Fibroblast of lung (primary cell): ENCODE measurements around the gene HS3ST3B1. TPM values are rescaled to one million over a fixed set of nuclear protein-coding genes. Genes with fewer than 3 reads are reported as not detected.

Source experiments
- DNase-seq, 2 donors: peaks; one replicate each; pipeline versions ENCODE4 v3.0.0 to v3.0.0-alpha.2; 2010; ENCODE audit warnings: low read depth in 2 of 2
- H2AFZ ChIP-seq: 2 replicates; pipeline ENCODE4 v1.5.1; 2012; ENCODE audit warnings: low read length, control low read depth, inconsistent platforms
- H3K27ac ChIP-seq: 2 replicates; pipeline ENCODE4 v1.5.1; 2011; ENCODE audit warnings: low read length, control low read depth; ENCODE audit not compliant: insufficient read depth
- H3K27me3 ChIP-seq: 2 replicates; pipeline ENCODE4 v1.5.1; 2011; ENCODE audit warnings: mild to moderate bottlenecking, low read length; ENCODE audit not compliant: control insufficient read depth, insufficient read depth
- H3K36me3 ChIP-seq: 2 replicates; pipeline ENCODE4 v1.5.1; 2011; ENCODE audit warnings: low read length; ENCODE audit not compliant: control insufficient read depth, insufficient read depth
- H3K4me1 ChIP-seq: 2 replicates; pipeline ENCODE4 v1.5.1; 2011; ENCODE audit warnings: low read length; ENCODE audit not compliant: control insufficient read depth, insufficient read depth; ENCODE audit errors: extremely low read depth
- H3K4me2 ChIP-seq: 2 replicates; pipeline ENCODE4 v1.5.1; 2011; ENCODE audit warnings: low read length, control low read depth; ENCODE audit not compliant: insufficient read depth; ENCODE audit errors: extremely low read depth
- H3K4me3 ChIP-seq, 4 experiments: fragments of 200-600 bp in 1 of 4; sonication (generic) in 1 of 4; replicated peaks in 1 of 4; 2 replicates each; pipeline ENCODE4 v1.5.1; 2011 to 2016; ENCODE audit warnings: low read length in 4 of 4, low read depth in 3 of 4, mild to moderate bottlenecking in 3 of 4, control low read depth in 2 of 4, inconsistent platforms in 1 of 4, mixed read lengths in 1 of 4; ENCODE audit not compliant: insufficient read depth in 1 of 4; ENCODE audit errors: control extremely low read depth in 1 of 4
- H3K79me2 ChIP-seq: 2 replicates; pipeline ENCODE4 v1.5.1; 2012; ENCODE audit warnings: mild to moderate bottlenecking, low read length, inconsistent platforms; ENCODE audit not compliant: control insufficient read depth, insufficient read depth
- H3K9ac ChIP-seq: 2 replicates; pipeline ENCODE4 v1.5.1; 2011; ENCODE audit warnings: mild to moderate bottlenecking, low read length, control low read depth; ENCODE audit not compliant: insufficient read depth
- H3K9me3 ChIP-seq: 2 replicates; pipeline ENCODE4 v1.5.1; 2012; ENCODE audit warnings: low read depth, low read length; ENCODE audit not compliant: control insufficient read depth, insufficient read depth
- H4K20me1 ChIP-seq: 2 replicates; pipeline ENCODE4 v1.5.1; 2011; ENCODE audit warnings: low read length; ENCODE audit not compliant: control insufficient read depth, insufficient read depth; ENCODE audit errors: extremely low read depth
- EZH2 ChIP-seq: IDR thresholded peaks from 2 replicates; pipeline ENCODE4 v1.5.1; 2012; ENCODE audit warnings: low read length, control low read depth, mild to moderate bottlenecking; ENCODE audit errors: missing control alignments
- polyA plus RNA-seq, 2 donors: library from polyadenylated mRNA; depleted of rRNA in 1 of 2; stranded (reverse) in 1 of 2; unstranded in 1 of 2; fragments of >200 nt; gene quantifications; 2 replicates each; pipeline ENCODE4 v1.2.1, GENCODE V29; 2011 to 2012; ENCODE audit warnings: missing spikeins in 1 of 2
- total RNA-seq: library from RNA; depleted of rRNA; stranded (reverse); fragments of >200 nt; gene quantifications from 2 replicates; pipeline ENCODE4 v1.2.1, GENCODE V29; 2014
- TF ChIP-seq, protein P1 (sequence below), 2 donors: IDR thresholded peaks in 1 of 2; conservative IDR thresholded peaks in 1 of 2; 1 replicate in 1 of 2; 2 replicates in 1 of 2; pipeline ENCODE4 v1.5.1; 2011 to 2012; ENCODE audit warnings: low read length in 2 of 2, control low read depth in 1 of 2, inconsistent platforms in 1 of 2, low read depth in 1 of 2, mild to moderate bottlenecking in 1 of 2

HS3ST3B1 gene
- total and polyA plus RNA-seq, 2 donors (not counting 1 experiment from before 2014, with no cell fraction given), result 3.4 to 17.2 TPM

DNA sequence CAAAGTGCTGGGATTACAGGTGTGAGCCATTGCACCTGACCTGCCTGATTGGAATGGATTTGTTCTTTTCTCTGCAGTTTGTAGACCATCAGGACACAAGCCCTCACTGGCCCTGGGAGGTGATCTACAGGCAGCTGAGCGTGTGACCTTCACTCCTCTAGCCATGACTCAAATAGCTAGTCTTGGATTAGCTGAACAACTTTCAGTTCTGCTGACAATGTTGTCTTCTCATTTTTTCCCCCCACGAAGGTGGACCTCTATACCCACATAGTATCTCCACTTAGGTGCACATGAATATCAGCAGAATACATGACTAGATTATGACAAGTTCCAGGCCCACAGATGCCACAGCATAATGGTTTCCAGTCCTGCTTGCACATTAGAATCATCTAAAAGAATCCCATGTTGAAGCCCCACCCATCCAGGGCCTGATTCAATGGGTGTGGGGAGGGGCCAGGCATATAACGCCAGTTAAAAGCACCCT is 36.8 kb downstream of the HS3ST3B1 start:
- Histone ChIP-seq H3K9ac (no peak overlapping the region), H4K20me1 (no peaks in the 10 kb centered on the region), H3K4me1 (no peaks in the 10 kb centered on the region), H3K79me2 (peaks cover 26% of the 10 kb centered on the region), H3K4me3 (no peak overlapping the region), H3K36me3 (peaks cover 2% of the 10 kb centered on the region), H3K27ac (no peak overlapping the region), H2AFZ (no peak overlapping the region), H3K27me3 (no peaks in the 10 kb centered on the region), H3K9me3 (no peaks in the 10 kb centered on the region), H3K4me2 (no peak overlapping the region)
- TF ChIP-seq EZH2, result no peak
- TF ChIP-seq, protein P1, sequence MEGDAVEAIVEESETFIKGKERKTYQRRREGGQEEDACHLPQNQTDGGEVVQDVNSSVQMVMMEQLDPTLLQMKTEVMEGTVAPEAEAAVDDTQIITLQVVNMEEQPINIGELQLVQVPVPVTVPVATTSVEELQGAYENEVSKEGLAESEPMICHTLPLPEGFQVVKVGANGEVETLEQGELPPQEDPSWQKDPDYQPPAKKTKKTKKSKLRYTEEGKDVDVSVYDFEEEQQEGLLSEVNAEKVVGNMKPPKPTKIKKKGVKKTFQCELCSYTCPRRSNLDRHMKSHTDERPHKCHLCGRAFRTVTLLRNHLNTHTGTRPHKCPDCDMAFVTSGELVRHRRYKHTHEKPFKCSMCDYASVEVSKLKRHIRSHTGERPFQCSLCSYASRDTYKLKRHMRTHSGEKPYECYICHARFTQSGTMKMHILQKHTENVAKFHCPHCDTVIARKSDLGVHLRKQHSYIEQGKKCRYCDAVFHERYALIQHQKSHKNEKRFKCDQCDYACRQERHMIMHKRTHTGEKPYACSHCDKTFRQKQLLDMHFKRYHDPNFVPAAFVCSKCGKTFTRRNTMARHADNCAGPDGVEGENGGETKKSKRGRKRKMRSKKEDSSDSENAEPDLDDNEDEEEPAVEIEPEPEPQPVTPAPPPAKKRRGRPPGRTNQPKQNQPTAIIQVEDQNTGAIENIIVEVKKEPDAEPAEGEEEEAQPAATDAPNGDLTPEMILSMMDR (conservative IDR thresholded peaks at IDR 0.05 in 1 of 2, IDR thresholded peaks at IDR 0.05 in 1 of 2; ENCODE audit: low read depth in 1 of 2, low read length in 2 of 2), result no peak
- DNase-seq, result no peak

DNA sequence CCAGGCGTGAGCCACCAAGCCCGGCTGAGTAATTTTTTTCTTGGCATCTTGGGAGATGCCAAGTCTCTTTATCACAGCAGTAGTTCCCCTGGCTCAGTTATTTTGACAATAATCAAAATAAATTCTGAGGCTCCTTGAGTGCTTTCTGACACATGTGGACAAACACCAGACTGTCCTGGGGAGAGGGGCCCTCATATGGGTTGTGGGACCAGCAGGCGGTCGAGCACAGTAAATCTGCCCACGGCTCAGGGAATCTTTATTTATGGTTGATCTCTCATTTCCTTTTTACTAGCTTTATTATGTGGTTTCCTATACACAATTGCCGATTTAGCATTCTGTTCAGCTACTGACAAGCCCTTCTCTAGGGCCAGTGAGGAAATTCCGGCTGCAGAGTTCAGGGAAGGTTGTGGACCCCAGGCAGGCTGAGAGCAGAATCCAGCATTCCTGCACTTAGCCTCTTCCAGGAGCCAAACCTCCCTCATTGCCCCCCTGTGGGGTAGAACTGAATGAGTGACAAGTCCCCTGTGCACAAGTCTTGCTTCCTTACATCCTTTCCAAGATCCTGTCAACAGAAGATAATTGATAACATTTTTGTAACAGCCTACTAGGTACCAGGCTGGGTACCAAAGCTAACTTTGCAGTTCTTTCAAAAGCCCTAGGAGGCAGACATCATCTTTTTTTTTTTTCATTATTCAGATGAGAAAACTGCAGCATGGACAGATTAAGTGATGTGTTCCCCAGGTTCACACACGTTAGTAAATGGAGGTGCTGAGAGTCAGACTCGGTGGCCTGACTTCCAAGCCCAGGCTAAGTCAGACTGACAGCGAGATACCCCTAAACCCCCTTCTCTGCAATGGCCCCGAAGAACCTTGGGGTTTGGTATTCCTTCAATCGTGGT is 40.2 kb downstream of the HS3ST3B1 start:
- Histone ChIP-seq H3K9me3 (no peaks in the 10 kb centered on the region), H3K36me3 (peaks cover 3% of the 10 kb centered on the region), H3K4me1 (no peaks in the 10 kb centered on the region), H2AFZ (no peak overlapping the region), H3K79me2 (peaks cover 22% of the 10 kb centered on the region), H3K9ac (no peak overlapping the region), H3K4me3 (no peak overlapping the region), H3K4me2 (no peak overlapping the region), H3K27me3 (no peaks in the 10 kb centered on the region), H3K27ac (no peak overlapping the region), H4K20me1 (no peaks in the 10 kb centered on the region)
- TF ChIP-seq EZH2, result no peak
- TF ChIP-seq, protein P1 (conservative IDR thresholded peaks at IDR 0.05 in 1 of 2, IDR thresholded peaks at IDR 0.05 in 1 of 2; ENCODE audit: low read depth in 1 of 2, low read length in 2 of 2), result no peak
- peak in 1 of 2 donors; percentile 36 for DNase-seq

DNA sequence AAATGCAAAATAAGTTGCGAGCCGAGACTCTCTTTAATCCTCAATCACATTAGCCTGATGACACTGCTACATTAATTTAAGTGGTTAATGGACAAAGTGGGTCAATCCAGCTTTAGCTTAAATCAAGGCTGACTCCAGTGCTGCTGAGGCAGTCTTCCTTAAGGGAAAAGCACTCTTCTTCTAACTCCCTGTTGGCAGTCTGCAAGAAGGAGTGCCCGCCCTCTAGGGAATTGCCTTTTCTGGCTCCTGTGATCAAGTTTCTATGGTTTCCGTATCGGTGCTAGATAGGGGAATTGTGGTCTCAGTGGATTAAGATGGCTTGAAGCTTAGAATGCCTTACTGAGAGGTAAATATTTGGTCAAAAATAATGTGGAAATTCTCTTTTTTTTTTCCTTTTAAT is 41.0 kb downstream of the HS3ST3B1 start:
- Histone ChIP-seq H3K27ac (no peak overlapping the region), H3K4me3 (no peak overlapping the region), H3K9me3 (no peaks in the 10 kb centered on the region), H3K9ac (no peak overlapping the region), H3K79me2 (peaks cover 20% of the 10 kb centered on the region), H3K36me3 (peaks cover 7% of the 10 kb centered on the region), H3K27me3 (no peaks in the 10 kb centered on the region), H3K4me2 (no peak overlapping the region), H3K4me1 (no peaks in the 10 kb centered on the region), H4K20me1 (no peaks in the 10 kb centered on the region), H2AFZ (no peak overlapping the region)
- TF ChIP-seq EZH2, result no peak
- TF ChIP-seq, protein P1 (conservative IDR thresholded peaks at IDR 0.05 in 1 of 2, IDR thresholded peaks at IDR 0.05 in 1 of 2; ENCODE audit: low read depth in 1 of 2, low read length in 2 of 2), result no peak
- peak in 1 of 2 donors; percentile 25 for DNase-seq
